ENCODE results near the gene NGEF.

DNA sequence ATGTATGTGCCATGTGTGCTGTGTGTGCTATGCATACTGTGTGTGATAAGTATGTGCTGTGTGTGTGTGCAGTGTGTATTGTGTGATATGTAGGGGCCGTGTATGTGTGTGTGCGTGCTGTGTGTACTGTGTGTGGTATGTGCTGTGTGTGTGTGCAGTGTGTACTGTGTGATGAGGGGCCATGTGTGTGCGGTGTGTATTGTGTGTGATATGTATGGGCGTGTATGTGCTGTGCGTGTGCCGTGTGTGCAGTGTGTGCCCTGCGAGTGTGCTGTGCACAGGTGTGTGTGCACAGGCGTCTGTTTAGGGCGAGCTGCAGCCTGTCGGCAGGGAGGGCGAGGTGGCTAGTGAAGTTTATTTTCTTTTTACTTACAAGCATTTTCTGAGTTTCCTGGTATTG, 126.9 kb downstream of the NGEF start:
- TF ChIP-seq, protein P1, sequence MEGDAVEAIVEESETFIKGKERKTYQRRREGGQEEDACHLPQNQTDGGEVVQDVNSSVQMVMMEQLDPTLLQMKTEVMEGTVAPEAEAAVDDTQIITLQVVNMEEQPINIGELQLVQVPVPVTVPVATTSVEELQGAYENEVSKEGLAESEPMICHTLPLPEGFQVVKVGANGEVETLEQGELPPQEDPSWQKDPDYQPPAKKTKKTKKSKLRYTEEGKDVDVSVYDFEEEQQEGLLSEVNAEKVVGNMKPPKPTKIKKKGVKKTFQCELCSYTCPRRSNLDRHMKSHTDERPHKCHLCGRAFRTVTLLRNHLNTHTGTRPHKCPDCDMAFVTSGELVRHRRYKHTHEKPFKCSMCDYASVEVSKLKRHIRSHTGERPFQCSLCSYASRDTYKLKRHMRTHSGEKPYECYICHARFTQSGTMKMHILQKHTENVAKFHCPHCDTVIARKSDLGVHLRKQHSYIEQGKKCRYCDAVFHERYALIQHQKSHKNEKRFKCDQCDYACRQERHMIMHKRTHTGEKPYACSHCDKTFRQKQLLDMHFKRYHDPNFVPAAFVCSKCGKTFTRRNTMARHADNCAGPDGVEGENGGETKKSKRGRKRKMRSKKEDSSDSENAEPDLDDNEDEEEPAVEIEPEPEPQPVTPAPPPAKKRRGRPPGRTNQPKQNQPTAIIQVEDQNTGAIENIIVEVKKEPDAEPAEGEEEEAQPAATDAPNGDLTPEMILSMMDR (IDR thresholded peaks at IDR 0.05): no peak
- TF ChIP-seq POLR2A (IDR thresholded peaks at IDR 0.05) (no peak), POLR2AphosphoS5 (IDR thresholded peaks at IDR 0.05) (no peak), EP300 (IDR thresholded peaks at IDR 0.05) (no peak)
